MCF 10A (cell line): Measurements from ENCODE around the gene GEMIN4. TPM values are rescaled to one million over a fixed set of nuclear protein-coding genes. Genes with fewer than 3 reads are reported as not detected.
"Not testable (repeated sequence)": the region's sequence is repeated elsewhere in the genome, so short reads cannot be mapped to it uniquely, and the experiment has no call there.

Experiments
- BruUV-seq: library from RNA; stranded (reverse); fragments of 400-500 nt; replicated peaks from 2 replicates; lab custom pipeline; 2021; lab: Mats Ljungman, UMichigan
- CTCF ChIA-PET: fragments of 300-600 bp; sonication (Branson Sonifier 250); formaldehyde crosslinking; extraction: SDS; loops from one replicate; lab custom pipeline; 2021; ENCODE audit warnings: antibody characterized with exemption, inconsistent platforms; lab: Yijun Ruan, JAX
- POLR2A ChIA-PET: fragments of 300-600, 350-650 bp; sonication (Branson Sonifier 250); formaldehyde crosslinking; extraction: SDS; loops from one replicate; lab custom pipeline; 2020; ENCODE audit warnings: antibody characterized with exemption, inconsistent platforms; lab: Yijun Ruan, JAX
- DNase-seq: peaks from one replicate; pipeline ENCODE4 v3.0.0-alpha.2; 2018; ENCODE audit not compliant: unreplicated experiment
- H3K27ac Mint-ChIP-seq: one replicate; pipeline ENCODE4 v1.8.0; 2022; ENCODE audit warnings: mild to moderate bottlenecking, low read depth, mixed read lengths; ENCODE audit not compliant: unreplicated experiment
- H3K27me3 Mint-ChIP-seq: one replicate; pipeline ENCODE4 v1.8.0; 2022; ENCODE audit warnings: mixed read lengths; ENCODE audit not compliant: insufficient read depth, unreplicated experiment
- H3K36me3 Mint-ChIP-seq: one replicate; pipeline ENCODE4 v1.8.0; 2022; ENCODE audit warnings: mild to moderate bottlenecking, moderate library complexity, mixed read lengths; ENCODE audit not compliant: insufficient read depth, unreplicated experiment
- H3K4me1 Mint-ChIP-seq: one replicate; pipeline ENCODE4 v1.8.0; 2022; ENCODE audit warnings: mixed read lengths; ENCODE audit not compliant: insufficient read depth, unreplicated experiment
- H3K4me3 Mint-ChIP-seq: one replicate; pipeline ENCODE4 v1.8.0; 2022; ENCODE audit warnings: mild to moderate bottlenecking, moderate library complexity, mixed read lengths; ENCODE audit not compliant: unreplicated experiment
- H3K9me3 Mint-ChIP-seq: one replicate; pipeline ENCODE4 v1.8.0; 2022; ENCODE audit warnings: mixed read lengths; ENCODE audit not compliant: unreplicated experiment
- intact Hi-C: fragments of 100-400 bp; cut with micrococcal nuclease; formaldehyde crosslinking; loops from 2 replicates; pipeline ENCODE4 v1.14.1; 2022
- total RNA-seq: library from RNA; stranded (reverse); gene quantifications from 2 replicates; pipeline ENCODE4 v1.2.3, GENCODE V29; 2022
- TF ChIP-seq, protein P1 (sequence below): fragments of 200-600 bp; IDR thresholded peaks from one replicate; pipeline ENCODE4 v1.8.0; 2022; ENCODE audit warnings: antibody characterized with exemption, mild to moderate bottlenecking; ENCODE audit not compliant: unreplicated experiment

Gene GEMIN4
- total RNA-seq, 1 experiment from 2014 or later = 24.1 TPM

DNA sequence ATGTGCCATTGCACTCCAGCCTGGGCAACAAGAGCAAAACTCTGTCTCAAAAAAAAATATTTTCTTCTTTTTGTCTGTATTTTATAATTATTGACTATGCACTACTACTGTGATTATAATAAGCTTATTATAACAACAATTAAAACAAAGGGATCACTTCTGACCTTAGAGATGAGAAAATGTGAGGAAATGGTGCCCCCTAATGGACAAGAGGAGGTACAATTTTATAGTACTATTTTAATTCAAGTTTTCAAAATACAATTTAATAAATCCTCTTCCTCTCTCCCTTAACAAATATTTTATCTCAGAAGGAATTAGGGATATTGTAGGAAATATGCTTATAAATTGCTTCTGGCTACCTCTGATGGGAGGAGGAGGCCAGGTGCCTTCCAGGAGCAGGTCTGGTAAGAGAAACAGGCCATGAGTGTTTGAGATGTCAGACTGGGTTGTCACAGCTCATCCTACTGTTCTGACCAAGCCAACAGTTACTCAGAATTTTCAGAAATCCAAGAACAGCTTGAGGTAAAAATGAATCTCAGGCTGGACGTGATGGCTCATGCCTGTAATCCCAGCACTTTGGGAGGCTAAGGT is 51.5 kb downstream of the GEMIN4 start:
- CTCF ChIA-PET = interaction anchor here (0.6 to 5.1 kb wide), 37 partner anchors 9 to 556 kb away, joined by 3 to 113 read pairs (median 4); partner anchors contain the start of genes GEMIN4, TIMM22 and VPS53
- POLR2A ChIA-PET = interaction anchor here (0.7 to 3.3 kb wide), 5 partner anchors 13 to 296 kb away, joined by 5 to 18 read pairs (median 5); partner anchors contain the start of genes TIMM22 and VPS53
- intact Hi-C loops = loop anchor here (1.0 kb wide), 1 partner anchor 288 kb away; no protein-coding TSS in a partner anchor
- TF ChIP-seq, protein P1, sequence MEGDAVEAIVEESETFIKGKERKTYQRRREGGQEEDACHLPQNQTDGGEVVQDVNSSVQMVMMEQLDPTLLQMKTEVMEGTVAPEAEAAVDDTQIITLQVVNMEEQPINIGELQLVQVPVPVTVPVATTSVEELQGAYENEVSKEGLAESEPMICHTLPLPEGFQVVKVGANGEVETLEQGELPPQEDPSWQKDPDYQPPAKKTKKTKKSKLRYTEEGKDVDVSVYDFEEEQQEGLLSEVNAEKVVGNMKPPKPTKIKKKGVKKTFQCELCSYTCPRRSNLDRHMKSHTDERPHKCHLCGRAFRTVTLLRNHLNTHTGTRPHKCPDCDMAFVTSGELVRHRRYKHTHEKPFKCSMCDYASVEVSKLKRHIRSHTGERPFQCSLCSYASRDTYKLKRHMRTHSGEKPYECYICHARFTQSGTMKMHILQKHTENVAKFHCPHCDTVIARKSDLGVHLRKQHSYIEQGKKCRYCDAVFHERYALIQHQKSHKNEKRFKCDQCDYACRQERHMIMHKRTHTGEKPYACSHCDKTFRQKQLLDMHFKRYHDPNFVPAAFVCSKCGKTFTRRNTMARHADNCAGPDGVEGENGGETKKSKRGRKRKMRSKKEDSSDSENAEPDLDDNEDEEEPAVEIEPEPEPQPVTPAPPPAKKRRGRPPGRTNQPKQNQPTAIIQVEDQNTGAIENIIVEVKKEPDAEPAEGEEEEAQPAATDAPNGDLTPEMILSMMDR = peak; percentile 47
- no peaks in the 10 kb centered on the region for H3K9me3 Mint-ChIP-seq
- no peak overlapping the region for H3K27ac Mint-ChIP-seq
- no peak overlapping the region for H3K4me3 Mint-ChIP-seq
- no peaks in the 10 kb centered on the region for H3K4me1 Mint-ChIP-seq
- BruUV-seq = no TSS peak
- H3K36me3 Mint-ChIP-seq = peaks cover 28% of the 10 kb centered on the region
- DNase-seq = peak; percentile 50
- H3K27me3 Mint-ChIP-seq = no peaks in the 10 kb centered on the region

DNA sequence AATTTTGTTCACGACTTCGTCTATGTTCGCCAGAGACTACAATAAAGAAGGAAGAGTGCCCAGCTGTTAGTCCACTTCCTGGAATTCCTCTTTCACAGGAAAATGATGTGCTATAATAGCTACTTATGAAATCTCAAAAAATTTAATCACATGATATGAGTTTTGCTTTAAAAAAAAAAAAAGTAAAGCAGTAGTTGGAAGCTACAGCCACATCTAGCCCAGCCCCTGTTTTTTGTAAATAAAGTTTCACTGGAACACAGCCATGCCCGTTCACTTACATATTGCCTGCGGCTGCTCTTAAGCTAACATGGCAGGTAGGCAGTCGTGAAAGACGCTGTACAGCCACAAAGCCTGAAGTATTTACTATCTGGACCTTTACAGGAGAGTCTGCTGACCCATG is 52.7 kb downstream of the GEMIN4 start:
- intact Hi-C loops = loop anchor here (10.0 kb wide), 1 partner anchor 155 kb away; no protein-coding TSS in a partner anchor
- H3K9me3 Mint-ChIP-seq = no peaks in the 10 kb centered on the region
- no peaks in the 10 kb centered on the region for H3K27me3 Mint-ChIP-seq
- H3K4me3 Mint-ChIP-seq = no peak overlapping the region
- H3K36me3 Mint-ChIP-seq = peaks cover 41% of the 10 kb centered on the region
- ChIA-PET POLR2A (interaction anchor here (0.7 to 3.3 kb wide), 5 partner anchors 14 to 287 kb away, joined by 3 to 18 read pairs (median 5); partner anchors contain the start of genes GLOD4, MRM3 and VPS53), CTCF (interaction anchor here (0.6 to 5.1 kb wide), 23 partner anchors 8 to 555 kb away, joined by 3 to 113 read pairs (median 4); partner anchors contain the start of gene GEMIN4)
- peaks cover 9% of the 10 kb centered on the region for H3K4me1 Mint-ChIP-seq
- BruUV-seq = no TSS peak
- DNase-seq = no peak
- TF ChIP-seq, protein P1 = no peak
- H3K27ac Mint-ChIP-seq = no peak overlapping the region

DNA sequence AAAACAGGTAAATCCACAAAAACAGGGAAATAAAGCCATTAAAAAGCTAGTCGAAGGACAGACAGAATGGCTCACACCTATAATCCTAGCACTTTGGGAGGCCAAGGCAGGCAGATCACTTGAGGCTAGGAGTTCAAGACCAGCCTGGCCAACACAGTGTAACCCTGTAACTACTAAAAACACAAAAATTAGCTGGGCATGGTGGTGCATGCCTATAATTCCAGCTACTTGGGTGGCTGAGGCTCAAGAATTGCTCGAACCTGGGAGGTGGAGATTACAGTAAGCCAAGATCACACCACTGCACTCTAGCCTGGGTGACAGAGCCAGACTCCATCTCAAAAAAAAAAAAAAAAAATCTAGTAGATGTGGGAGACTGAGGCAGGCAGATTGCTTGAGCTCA is 54.0 kb downstream of the GEMIN4 start:
- not testable (repeated sequence) for H3K9me3 Mint-ChIP-seq, DNase-seq, H3K27ac Mint-ChIP-seq, H3K4me3 Mint-ChIP-seq, BruUV-seq, H3K27me3 Mint-ChIP-seq
- POLR2A ChIA-PET = interaction anchor here (0.6 to 1.2 kb wide), 7 partner anchors 13 to 285 kb away, joined by 3 to 4 read pairs (median 3); no protein-coding TSS in a partner anchor
- peaks cover 44% of the 10 kb centered on the region for H3K36me3 Mint-ChIP-seq
- CTCF ChIA-PET = interaction anchor here (0.6 to 5.1 kb wide), 4 partner anchors 44 to 287 kb away, joined by 3 to 113 read pairs (median 3); a partner anchor contains a TSS
- intact Hi-C loops = loop anchor here (10.0 kb wide), 1 partner anchor 153 kb away; no protein-coding TSS in a partner anchor
- peaks cover 14% of the 10 kb centered on the region for H3K4me1 Mint-ChIP-seq

DNA sequence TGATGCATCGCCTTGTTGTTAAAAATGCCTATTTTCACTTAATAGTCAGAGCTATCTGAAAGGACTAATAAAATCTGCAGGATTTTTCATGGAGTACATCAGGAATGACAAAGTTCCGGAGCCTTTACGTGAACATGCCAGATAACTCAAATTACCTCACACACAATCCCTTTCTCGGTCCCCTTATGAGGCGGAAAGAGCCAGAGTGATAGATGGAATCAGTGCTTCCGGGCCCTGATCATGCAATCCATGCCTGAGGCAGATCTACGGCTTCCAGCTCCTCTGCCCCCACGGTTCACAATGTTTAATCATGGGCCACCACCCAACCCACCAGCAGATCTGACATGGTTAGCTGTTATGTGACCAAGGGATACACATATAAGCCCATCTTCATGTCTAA is 54.4 kb downstream of the GEMIN4 start:
- no peak overlapping the region for H3K4me3 Mint-ChIP-seq
- ChIA-PET CTCF (interaction anchor here (0.6 to 5.1 kb wide), 4 partner anchors 95 to 286 kb away, joined by 3 to 113 read pairs (median 3); a partner anchor contains a TSS), POLR2A (interaction anchor here (1.0 to 1.2 kb wide), 4 partner anchors 16 to 285 kb away, joined by 3 read pairs; no protein-coding TSS in a partner anchor)
- H3K27me3 Mint-ChIP-seq = no peaks in the 10 kb centered on the region
- peaks cover 44% of the 10 kb centered on the region for H3K36me3 Mint-ChIP-seq
- no TSS peak for BruUV-seq
- intact Hi-C loops = loop anchor here (10.0 kb wide), 1 partner anchor 153 kb away; no protein-coding TSS in a partner anchor
- no peaks in the 10 kb centered on the region for H3K9me3 Mint-ChIP-seq
- TF ChIP-seq, protein P1 = no peak
- peaks cover 14% of the 10 kb centered on the region for H3K4me1 Mint-ChIP-seq
- DNase-seq = no peak
- H3K27ac Mint-ChIP-seq = no peak overlapping the region
